Mesothelial cell of epicardium (in vitro differentiated cells): Measurements from ENCODE around the gene MAN1C1. TPM values are rescaled to one million over a fixed set of nuclear protein-coding genes. Genes with fewer than 3 reads are reported as not detected.

Experiments used
- DNase-seq, 2 experiments: peaks; one replicate each; pipeline ENCODE4 v3.0.0; 2021; ENCODE audit warnings: low spot score in 2 of 2; ENCODE audit not compliant: unreplicated experiment in 2 of 2
- H3K27ac Mint-ChIP-seq: 2 replicates; pipeline ENCODE4 v1.8.0; 2021; ENCODE audit warnings: mixed read lengths
- H3K27me3 Mint-ChIP-seq: 2 replicates; pipeline ENCODE4 v1.8.0; 2021; ENCODE audit warnings: low read depth, mixed read lengths
- H3K36me3 Mint-ChIP-seq: 2 replicates; pipeline ENCODE4 v1.8.0; 2021; ENCODE audit warnings: mixed read lengths
- H3K4me1 Mint-ChIP-seq: 2 replicates; pipeline ENCODE4 v1.8.0; 2021; ENCODE audit warnings: mixed read lengths
- H3K4me3 Mint-ChIP-seq: 2 replicates; pipeline ENCODE4 v1.8.0; 2021; ENCODE audit warnings: mild to moderate bottlenecking, moderate library complexity, mixed read lengths
- H3K9me3 Mint-ChIP-seq: 2 replicates; pipeline ENCODE4 v1.8.0; 2021; ENCODE audit warnings: mixed read lengths
- CTCF ChIP-seq: fragments of 200-600 bp; sonication (generic); IDR thresholded peaks from one replicate; pipeline ENCODE4 v1.5.0; 2021; ENCODE audit warnings: antibody characterized with exemption; ENCODE audit not compliant: unreplicated experiment
- total RNA-seq: library from RNA; stranded (reverse); gene quantifications from 3 replicates; pipeline ENCODE4 v1.2.1, GENCODE V29; 2021

MAN1C1 gene
- total RNA-seq, 1 donor from 2014 or later: 3.2 TPM

GRCh38 chr1:25832336-25833037 is 215.9 kb downstream of the MAN1C1 start:
- no peak for TF ChIP-seq CTCF
- DNase-seq: no peak
- Mint-ChIP-seq H3K4me1 (peaks cover 2% of the 10 kb centered on the region), H3K9me3 (no peaks in the 10 kb centered on the region), H3K27me3 (no peaks in the 10 kb centered on the region), H3K36me3 (peaks cover 34% of the 10 kb centered on the region), H3K27ac (no peak overlapping the region), H3K4me3 (no peak overlapping the region)

DNA sequence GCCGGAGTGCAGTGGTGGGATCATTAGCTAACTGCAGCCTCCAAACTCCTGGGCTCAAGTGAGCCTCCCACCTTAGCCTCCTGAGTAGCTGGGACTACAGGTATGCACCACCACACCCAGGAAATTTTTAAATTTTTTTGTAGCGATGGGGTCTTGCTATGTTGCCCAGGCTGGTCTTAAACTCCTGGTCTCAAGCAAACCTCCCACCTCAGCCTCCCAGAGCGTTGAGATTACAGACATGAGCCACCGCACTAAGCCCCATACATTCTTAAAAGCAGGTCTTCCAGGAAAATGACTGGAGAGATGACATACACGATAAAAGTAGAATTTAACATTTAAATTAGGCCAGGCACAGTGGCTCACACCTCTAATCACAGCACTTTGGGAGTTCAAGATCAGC is 216.6 kb downstream of the MAN1C1 start:
- Mint-ChIP-seq H3K4me1 (peaks cover 3% of the 10 kb centered on the region), H3K27ac (no peak overlapping the region), H3K36me3 (peaks cover 31% of the 10 kb centered on the region), H3K4me3 (no peak overlapping the region), H3K9me3 (no peaks in the 10 kb centered on the region), H3K27me3 (no peaks in the 10 kb centered on the region)
- TF ChIP-seq CTCF: no peak
- no peak for DNase-seq

Other genes starting within 250 kb of the MAN1C1 start
- 0.72 to 0.86 TPM (median 0.75 TPM) in 3 replicates for gene RHCE, start 196.0 kb upstream of the MAN1C1 start, total RNA-seq
- gene MACO1, start 185.9 kb upstream of the MAN1C1 start, total RNA-seq: 26.9 to 27.9 TPM (median 27.3 TPM) in 3 replicates
- 9.1 to 10.0 TPM (median 9.9 TPM) in 3 replicates for gene LDLRAP1, start 73.2 kb upstream of the MAN1C1 start, total RNA-seq
- 71.6 to 74.1 TPM (median 72.8 TPM) in 3 replicates for gene SELENON, start 183.4 kb downstream of the MAN1C1 start, total RNA-seq
- 74.3 to 76.6 TPM (median 74.7 TPM) in 3 replicates for gene MTFR1L, start 203.2 kb downstream of the MAN1C1 start, total RNA-seq
- 2.4 to 2.8 TPM (median 2.7 TPM) in 3 replicates for gene AUNIP, start 242.7 kb downstream of the MAN1C1 start, total RNA-seq